AG08395 (cell line): ENCODE results near the gene TBC1D4.

Experiments used
- DNase-seq: peaks from one replicate; pipeline ENCODE4 v3.0.0; 2012; ENCODE audit warnings: mixed read lengths, low spot score

The TBC1D4 gene

GRCh38 chr13:75482070-75482819, at the start of gene TBC1D4:
TBC1D4 (minus strand) TSS chr13:75482169; CDS start chr13:75481767, 402 bp downstream.
- DNase-seq = peak; percentile 67

- DNase-seq = no peak
These were observed 48.6 kb upstream of the TBC1D4 start for GRCh38 chr13:75530549-75530961.

GRCh38 chr13:75521956-75522355, 40.0 kb upstream of the TBC1D4 start:
- DNase-seq = no peak

DNA sequence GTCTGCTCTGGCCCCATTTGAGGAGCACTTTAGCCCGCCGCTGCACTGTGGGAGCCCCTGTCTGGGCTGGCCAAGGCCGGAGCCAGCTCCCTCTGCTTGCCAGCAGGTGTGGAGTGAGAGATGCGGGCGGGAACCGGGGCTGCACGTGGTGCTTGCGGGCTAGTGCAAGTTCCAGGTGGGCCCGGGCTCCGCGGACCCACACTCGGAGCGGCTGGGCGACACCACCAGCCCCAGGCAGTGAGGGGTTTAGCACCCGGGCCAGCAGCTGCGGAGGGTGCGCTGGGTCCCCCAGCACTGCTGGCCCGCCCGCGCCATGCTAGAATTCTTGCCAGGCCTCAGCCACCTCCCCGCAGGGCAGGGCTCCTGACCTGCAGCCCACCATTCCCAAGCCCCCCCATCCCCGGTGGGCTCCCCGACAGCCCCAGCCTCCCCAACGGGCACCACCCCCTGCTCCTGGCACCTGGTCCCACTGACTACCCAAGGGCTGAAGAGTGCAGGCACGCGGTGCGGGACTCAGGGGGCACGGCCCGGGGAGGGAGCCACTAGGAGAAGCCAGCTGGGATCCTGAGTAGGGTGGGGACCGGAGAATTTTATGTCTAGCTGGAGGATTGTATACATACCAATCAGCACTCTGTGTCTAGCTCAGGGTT, 36.6 kb upstream of the TBC1D4 start:
- DNase-seq = no peak

- peak; percentile 6 for DNase-seq
These were observed 32.4 kb upstream of the TBC1D4 start for GRCh38 chr13:75514080-75514995.

- DNase-seq = no peak
These were observed 31.3 kb upstream of the TBC1D4 start for GRCh38 chr13:75513271-75513670.

DNA sequence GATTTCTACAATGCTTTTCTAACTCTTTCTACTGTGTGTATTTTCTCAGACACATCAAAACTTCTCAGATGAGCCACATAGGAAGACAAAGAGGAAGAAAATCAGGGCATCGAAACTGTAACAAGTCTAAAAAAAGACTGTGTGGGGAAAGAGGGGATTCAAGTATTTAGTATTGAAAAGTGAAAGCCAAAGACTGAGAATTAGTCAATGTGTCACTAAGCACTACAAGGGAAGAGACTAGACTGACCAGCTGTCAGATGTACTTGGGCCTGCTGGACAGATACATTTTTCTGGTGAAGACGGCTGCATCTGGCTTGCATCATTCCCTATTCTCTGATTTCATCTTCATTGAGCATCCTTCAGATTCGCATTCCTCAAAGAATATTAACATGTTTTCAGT, 30.3 kb upstream of the TBC1D4 start:
- peak; percentile 22 for DNase-seq

DNA sequence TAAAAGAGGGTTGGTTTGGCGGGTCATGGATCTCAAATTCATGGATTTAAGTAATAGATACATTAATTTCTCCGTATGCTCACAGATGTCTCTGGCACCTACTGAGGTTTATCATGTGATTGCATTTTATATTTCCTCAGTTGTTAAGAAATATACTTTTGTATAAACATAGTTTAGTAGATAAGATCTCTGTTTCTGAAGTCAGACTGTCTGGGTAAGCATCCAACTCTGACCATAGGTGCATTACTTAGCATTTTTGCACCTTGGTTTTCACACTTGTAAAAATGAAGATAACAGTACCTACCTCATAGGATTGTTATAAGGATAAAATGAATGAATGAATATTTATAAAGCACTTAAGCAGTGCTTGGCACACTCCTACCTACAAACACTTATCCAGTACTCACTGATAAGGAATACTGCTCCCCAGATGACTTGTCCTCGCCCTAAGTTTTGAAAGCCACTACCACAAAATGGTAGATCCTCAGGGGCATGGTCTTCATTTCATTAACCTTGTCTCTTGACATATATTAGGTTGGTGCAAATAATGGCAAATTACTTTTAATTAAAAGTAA, 29.2 kb upstream of the TBC1D4 start:
- no peak for DNase-seq

DNA sequence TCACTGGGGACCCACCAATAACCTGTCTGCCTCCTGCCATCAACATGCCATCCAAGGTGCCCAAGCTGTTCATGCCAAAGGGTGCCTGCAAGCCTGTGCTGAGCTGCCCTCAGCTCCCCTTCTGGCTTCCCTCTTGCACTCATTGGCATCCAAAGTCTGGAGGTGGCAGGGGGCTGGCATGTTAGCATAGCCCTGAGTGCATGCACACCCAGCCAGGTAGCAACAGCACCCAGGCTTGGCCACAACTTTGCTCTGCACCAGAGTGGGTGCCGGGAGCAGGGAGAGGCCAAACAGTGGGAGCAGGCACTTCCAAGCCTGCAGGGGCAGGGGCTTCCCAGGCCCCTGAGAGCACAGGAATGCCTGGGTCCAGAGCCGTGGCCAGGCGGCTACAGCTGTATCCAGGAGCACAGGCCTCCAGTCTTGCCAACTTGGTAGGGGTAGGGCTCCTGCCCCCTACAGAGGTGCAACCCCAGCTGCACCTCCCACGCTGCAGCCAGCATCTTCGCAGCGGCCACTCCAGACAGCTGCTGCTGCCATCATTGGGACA, 26.1 kb upstream of the TBC1D4 start:
- DNase-seq = no peak

- DNase-seq = no peak
These were observed 25.3 kb upstream of the TBC1D4 start for GRCh38 chr13:75507027-75508001.

DNA sequence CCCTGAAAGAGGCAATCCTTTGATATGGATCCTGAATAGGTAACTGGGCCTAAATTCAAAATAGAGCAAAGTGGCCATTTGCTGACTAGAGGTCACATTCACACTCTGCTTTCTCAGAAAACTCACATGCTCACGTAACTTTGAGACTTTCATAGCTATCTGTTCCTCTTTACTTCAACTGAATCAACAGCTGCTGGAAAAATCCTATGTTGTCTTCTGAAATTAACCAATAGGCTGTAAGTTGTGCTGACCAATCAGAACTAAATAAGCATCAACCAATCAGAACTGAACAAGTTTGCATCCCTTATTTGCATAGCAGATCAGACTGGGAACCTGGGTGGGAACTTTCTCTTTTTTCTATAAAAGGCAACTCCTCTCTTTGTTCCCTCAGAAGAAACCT, 24.0 kb upstream of the TBC1D4 start:
- DNase-seq = no peak

DNA sequence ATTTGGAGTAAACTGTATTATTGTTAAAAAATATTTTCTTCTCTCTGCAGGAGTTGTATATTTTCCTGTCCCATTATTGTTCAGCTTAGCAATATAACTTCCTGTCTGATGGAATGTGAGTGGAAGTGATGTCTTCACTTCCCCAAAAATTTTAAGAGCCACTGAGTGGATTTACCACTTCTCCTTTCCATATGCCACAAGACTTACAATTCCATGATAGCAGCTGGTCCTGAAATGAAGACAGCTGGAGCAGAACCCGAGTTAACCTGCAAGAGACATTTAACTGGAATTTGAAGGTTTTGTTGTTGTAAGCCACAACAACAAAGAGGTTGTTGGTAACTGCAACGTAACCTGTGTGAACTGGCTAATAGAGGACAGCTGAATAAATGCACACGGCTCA, 23.4 kb upstream of the TBC1D4 start:
- no peak for DNase-seq

DNA sequence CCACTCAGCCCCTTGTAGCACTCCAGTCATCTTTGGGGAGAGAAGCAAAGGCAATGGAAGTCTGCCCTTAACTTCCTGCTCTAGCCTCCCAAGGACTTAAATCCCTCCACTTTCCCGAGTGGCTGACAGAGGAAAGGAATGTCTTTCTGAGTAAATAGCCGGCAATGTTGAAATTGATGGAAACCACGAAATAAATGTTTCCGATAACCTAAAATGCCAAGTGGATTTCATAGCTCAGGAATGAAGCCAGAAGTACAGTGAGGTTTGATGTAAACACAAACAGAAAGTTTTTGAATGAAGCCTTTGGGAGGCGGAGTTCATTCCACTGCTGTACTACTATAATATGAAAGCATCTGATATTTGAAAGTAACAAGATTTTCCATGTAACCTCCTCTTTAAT, 14.0 kb upstream of the TBC1D4 start:
- peak; percentile 68 for DNase-seq

DNA sequence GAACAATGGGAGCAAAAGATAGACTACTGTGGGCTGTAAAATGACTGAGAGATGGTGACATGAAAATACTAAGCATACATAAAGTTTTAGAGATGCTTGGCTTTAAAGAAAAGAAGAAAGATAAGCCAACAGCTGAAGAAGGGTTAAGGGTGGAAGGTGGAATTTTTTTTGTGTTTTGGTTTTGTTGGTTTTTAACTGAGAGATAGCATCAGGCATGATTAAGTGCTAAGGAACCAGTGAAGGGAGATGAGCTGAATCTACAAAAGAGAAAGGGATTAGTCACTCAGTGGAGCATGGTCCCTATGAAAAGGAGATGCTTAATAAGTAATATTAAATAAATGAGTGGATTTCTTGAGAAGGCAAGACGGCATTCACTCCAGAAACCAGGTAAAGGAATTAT, 12.5 kb upstream of the TBC1D4 start:
- peak; percentile 7 for DNase-seq

DNA sequence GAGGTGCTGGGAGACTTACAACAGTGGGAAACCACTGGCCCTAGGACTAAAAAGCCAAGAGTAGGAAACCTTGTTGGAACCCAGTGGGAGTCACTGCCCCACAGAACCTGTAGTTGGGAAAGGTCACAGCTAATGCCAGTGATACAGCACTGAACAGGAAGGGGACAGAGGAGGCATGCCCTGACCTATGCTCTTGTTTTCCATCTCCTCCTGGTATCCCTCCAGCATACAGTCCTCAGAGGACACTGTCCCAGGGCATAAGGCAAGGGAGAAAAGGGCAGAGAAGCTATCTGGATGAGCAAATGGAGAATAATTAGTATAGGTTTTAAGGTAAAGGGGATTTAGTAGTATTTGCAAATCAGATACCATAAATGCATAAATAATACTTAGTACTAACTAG, 11.2 kb upstream of the TBC1D4 start:
- DNase-seq = no peak

DNA sequence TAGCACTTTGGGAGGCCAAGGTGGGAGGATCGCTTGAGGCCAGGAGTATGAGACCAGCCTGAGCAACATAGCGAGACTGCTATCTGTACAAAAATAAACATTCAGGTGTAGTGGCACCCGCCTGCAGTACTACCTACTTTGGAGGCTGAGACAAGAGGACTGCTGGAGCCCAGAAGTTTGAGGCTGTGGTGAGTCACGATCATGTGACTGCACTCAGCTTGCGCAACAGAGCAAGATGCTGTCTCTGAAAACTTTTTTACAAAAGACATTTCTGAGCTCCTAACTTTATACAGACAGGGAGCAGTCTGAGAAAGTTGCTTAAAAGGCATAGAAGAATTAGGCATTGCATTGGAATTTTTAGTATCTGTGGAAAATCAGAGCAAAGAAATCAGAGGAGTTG, 10.4 kb upstream of the TBC1D4 start:
- DNase-seq = peak; percentile 19

DNA sequence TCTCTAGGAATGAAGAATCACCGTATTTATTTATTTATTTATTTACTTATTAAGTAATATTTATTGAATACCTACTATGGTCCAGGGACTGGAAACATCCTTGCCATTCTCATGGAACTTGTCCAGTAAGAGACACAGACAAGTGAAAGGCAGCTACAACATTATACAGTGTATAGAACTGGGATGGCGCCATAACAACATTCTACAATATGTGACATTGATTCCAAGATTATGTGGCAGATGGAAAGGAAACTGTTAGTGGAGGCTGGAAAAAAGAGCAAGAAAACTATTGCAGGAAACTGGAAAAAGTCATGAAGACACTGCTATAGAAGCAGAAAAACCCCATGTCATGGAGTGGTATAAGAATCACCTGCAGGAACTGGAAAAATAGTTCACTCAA, 9.4 kb upstream of the TBC1D4 start:
- DNase-seq = no peak

- peak; percentile 71 for DNase-seq
These were observed 7.7 kb upstream of the TBC1D4 start for GRCh38 chr13:75489502-75490263.

GRCh38 chr13:75486146-75487062, 4.4 kb upstream of the TBC1D4 start:
- DNase-seq = no peak
